PC-3 (cell line): ENCODE data around the gene ANTKMT. TPM values are rescaled to one million over a fixed set of nuclear protein-coding genes. Genes with fewer than 3 reads are reported as not detected.

Experiments
- ATAC-seq: fragments of 200-7000 bp; cut with Tn5 transposase; 2 replicates; pipeline ENCODE4 v1.9.1; 2020; ENCODE audit warnings: mild to moderate bottlenecking, moderate library complexity
- BruUV-seq: library from RNA; stranded (reverse); fragments of 400-500 nt; replicated peaks from 2 replicates; lab custom pipeline; 2021; lab: Mats Ljungman, UMichigan
- CTCF ChIA-PET: fragments of 300-600 bp; sonication (Branson Sonifier 250); formaldehyde crosslinking; loops from one replicate; lab custom pipeline; 2022; ENCODE audit warnings: antibody characterized with exemption; lab: Charles Lee
- POLR2A ChIA-PET: fragments of 300-600 bp; sonication (Branson Sonifier 250); formaldehyde crosslinking; loops from one replicate; lab custom pipeline; 2022; ENCODE audit warnings: antibody characterized with exemption; ENCODE audit not compliant: unreplicated experiment; lab: Charles Lee
- DNase-seq: peaks from one replicate; pipeline ENCODE4 v3.0.0-alpha.2; 2015
- H2AFZ ChIP-seq: fragments of 300-600 bp; sonication (generic); 2 replicates; pipeline ENCODE4 v1.6.0; 2016; ENCODE audit warnings: antibody characterized with exemption, low read length
- H3F3A ChIP-seq: fragments of 300-600 bp; sonication (generic); one replicate; pipeline ENCODE4 v1.6.0; 2017; ENCODE audit warnings: antibody characterized with exemption, low read length, control low read depth, mild to moderate bottlenecking; ENCODE audit not compliant: unreplicated experiment
- H3K27ac ChIP-seq: fragments of 300-600 bp; sonication (generic); 2 replicates; pipeline ENCODE4 v1.5.1; 2016; ENCODE audit warnings: mild to moderate bottlenecking, low read length
- H3K27me3 ChIP-seq: fragments of 300-600 bp; sonication (generic); 2 replicates; pipeline ENCODE4 v1.6.1; 2016; ENCODE audit warnings: low read length, mixed read lengths
- H3K36me3 ChIP-seq: fragments of 300-600 bp; sonication (generic); 2 replicates; pipeline ENCODE4 v1.6.1; 2016; ENCODE audit warnings: low read depth, mixed run types, low read length, mixed read lengths
- H3K4me1 ChIP-seq: fragments of 300-600 bp; sonication (generic); 2 replicates; pipeline ENCODE4 v1.5.1; 2016; ENCODE audit warnings: low read length; ENCODE audit not compliant: insufficient read depth
- H3K4me2 ChIP-seq: fragments of 300-600 bp; sonication (generic); 2 replicates; pipeline ENCODE4 v1.6.0; 2016; ENCODE audit warnings: low read length
- H3K4me3 ChIP-seq: fragments of 300-600 bp; sonication (generic); 2 replicates; pipeline ENCODE4 v1.5.1; 2016; ENCODE audit warnings: mild to moderate bottlenecking, low read length, mixed read lengths
- H3K79me2 ChIP-seq: fragments of 300-600 bp; sonication (generic); 2 replicates; pipeline ENCODE4 v1.6.1; 2017; ENCODE audit warnings: low read length, mixed read lengths
- H3K9ac ChIP-seq: fragments of 300-600 bp; sonication (generic); 2 replicates; pipeline ENCODE4 v1.6.0; 2016; ENCODE audit warnings: mild to moderate bottlenecking, low read length
- H3K9me2 ChIP-seq: fragments of 300-600 bp; sonication (generic); replicated peaks from 2 replicates; pipeline ENCODE4 v1.6.1; 2016; ENCODE audit warnings: mixed run types, low read length, mixed read lengths
- H3K9me3 ChIP-seq: fragments of 300-600 bp; sonication (generic); 2 replicates; pipeline ENCODE4 v1.6.1; 2016; ENCODE audit warnings: low read length, mixed read lengths
- H4K20me1 ChIP-seq: fragments of 300-600 bp; sonication (generic); 2 replicates; pipeline ENCODE4 v1.6.1; 2016; ENCODE audit warnings: low read length, mixed read lengths
- EZH2 ChIP-seq: fragments of 300-600 bp; sonication (generic); IDR thresholded peaks from one replicate; pipeline ENCODE4 v1.6.1; 2017; ENCODE audit warnings: antibody characterized with exemption, mild to moderate bottlenecking, low read length; ENCODE audit not compliant: unreplicated experiment
- EZH2phosphoT487 ChIP-seq: fragments of 300-600 bp; sonication (generic); IDR thresholded peaks from 2 replicates; pipeline ENCODE4 v1.6.1; 2018; ENCODE audit warnings: mild to moderate bottlenecking, antibody characterized with exemption, low read length, borderline replicate concordance
- intact Hi-C: fragments of 100-400 bp; cut with micrococcal nuclease; formaldehyde crosslinking; loops from 2 replicates; pipeline ENCODE4 v1.9.0; 2023
- total RNA-seq: library from RNA; depleted of rRNA; stranded (reverse); fragments of >200 nt; gene quantifications from 2 replicates; pipeline ENCODE4 v1.2.3, GENCODE V29; 2014
- TF ChIP-seq, protein P1 (sequence below): fragments of 300-600 bp; sonication (generic); conservative IDR thresholded peaks from 2 replicates; pipeline ENCODE4 v1.5.1; 2017; ENCODE audit warnings: antibody characterized with exemption, low read depth, mild to moderate bottlenecking, low read length

ANTKMT gene
- total RNA-seq, 1 experiment from 2014 or later, result 77.3 TPM

GRCh38 chr16:728131-728889 lies 7.4 kb downstream of the ANTKMT start:
- ChIA-PET POLR2A (interaction anchor here (0.6 to 0.8 kb wide), 5 partner anchors 15 to 651 kb away, joined by 3 to 6 read pairs (median 3); no protein-coding TSS in a partner anchor), CTCF (interaction anchor here (0.5 to 1.3 kb wide), 4 partner anchors 12 to 329 kb away, joined by 3 to 12 read pairs (median 4); no protein-coding TSS in a partner anchor)
- intact Hi-C loops, result no loop called here
- no peaks in the 10 kb centered on the region for H3K9me2 ChIP-seq
- peaks cover 8% of the 10 kb centered on the region; the same call in 1 of the 2 replicates for H3K4me1 ChIP-seq
- H3K27ac ChIP-seq, result no peak overlapping the region
- peak; percentile 85 for DNase-seq
- BruUV-seq, result no TSS peak
- H3F3A ChIP-seq, result peaks cover 3% of the 10 kb centered on the region
- no peaks in the 10 kb centered on the region for H3K9me3 ChIP-seq
- H4K20me1 ChIP-seq, result no peaks in the 10 kb centered on the region
- no peak overlapping the region for H3K9ac ChIP-seq
- H2AFZ ChIP-seq, result peak overlapping the region; percentile 48; the same call in 1 of the 2 replicates
- peak overlapping the region; percentile 84 for H3K4me2 ChIP-seq
- ATAC-seq, result peak; percentile 47
- peak overlapping the region; percentile 66 for H3K4me3 ChIP-seq
- 0 out of 2 replicates have a peak, but pooled peaks cover 9% of the 10 kb centered on the region for H3K79me2 ChIP-seq
- no peaks in the 10 kb centered on the region; the same call in 1 of the 2 replicates for H3K36me3 ChIP-seq
- peak; percentile 75 for TF ChIP-seq EZH2phosphoT487
- TF ChIP-seq, protein P1, sequence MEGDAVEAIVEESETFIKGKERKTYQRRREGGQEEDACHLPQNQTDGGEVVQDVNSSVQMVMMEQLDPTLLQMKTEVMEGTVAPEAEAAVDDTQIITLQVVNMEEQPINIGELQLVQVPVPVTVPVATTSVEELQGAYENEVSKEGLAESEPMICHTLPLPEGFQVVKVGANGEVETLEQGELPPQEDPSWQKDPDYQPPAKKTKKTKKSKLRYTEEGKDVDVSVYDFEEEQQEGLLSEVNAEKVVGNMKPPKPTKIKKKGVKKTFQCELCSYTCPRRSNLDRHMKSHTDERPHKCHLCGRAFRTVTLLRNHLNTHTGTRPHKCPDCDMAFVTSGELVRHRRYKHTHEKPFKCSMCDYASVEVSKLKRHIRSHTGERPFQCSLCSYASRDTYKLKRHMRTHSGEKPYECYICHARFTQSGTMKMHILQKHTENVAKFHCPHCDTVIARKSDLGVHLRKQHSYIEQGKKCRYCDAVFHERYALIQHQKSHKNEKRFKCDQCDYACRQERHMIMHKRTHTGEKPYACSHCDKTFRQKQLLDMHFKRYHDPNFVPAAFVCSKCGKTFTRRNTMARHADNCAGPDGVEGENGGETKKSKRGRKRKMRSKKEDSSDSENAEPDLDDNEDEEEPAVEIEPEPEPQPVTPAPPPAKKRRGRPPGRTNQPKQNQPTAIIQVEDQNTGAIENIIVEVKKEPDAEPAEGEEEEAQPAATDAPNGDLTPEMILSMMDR, result no peak
- no peak for TF ChIP-seq EZH2
- no peaks in the 10 kb centered on the region for H3K27me3 ChIP-seq

DNA sequence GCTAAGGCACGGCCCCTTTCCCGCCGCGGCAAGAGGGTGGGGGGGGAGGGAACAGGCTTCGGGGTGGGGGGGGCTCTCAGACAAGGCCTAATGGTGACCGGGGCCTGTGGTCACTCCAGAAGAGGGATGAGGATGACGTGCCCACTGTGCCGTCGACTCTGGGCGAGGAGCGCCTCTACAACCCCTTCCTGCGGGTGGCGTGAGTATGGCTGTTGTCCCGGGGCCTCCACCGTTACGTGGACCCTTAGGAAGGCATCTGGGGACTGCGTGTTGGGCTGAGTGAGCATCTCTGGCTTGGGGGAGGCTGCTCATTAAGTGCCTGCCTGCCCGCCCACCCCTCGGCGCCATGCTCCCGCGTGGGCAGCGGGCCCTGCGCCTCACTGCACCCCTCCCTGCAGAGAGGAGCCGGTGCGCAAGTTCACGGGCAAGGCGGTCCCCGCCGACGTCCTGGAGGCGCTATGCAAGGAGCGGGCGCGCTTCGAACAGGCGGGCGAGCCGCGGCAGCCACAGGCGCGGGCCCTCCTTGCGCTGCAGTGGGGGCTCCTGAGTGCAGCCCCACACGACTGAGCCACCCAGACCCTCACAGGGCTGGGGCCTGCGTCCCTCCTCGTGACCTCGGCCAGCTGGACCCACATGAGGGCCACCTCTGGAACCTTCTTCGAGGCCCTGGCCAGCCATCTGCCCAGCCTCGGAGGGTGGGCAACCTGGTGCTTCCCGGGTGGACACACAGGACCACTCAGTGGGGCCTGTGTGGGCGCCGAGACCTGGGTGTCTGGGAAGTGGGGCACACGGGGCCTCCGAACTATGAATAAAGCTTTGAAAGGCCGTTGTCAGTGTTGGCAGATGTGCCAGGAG lies 8.2 kb downstream of the ANTKMT start:
- Histone ChIP-seq H3F3A (peaks cover 3% of the 10 kb centered on the region), H3K9ac (no peak overlapping the region), H3K4me2 (peak overlapping the region; percentile 84), H3K27ac (no peak overlapping the region), H3K9me2 (no peaks in the 10 kb centered on the region), H3K4me3 (peak overlapping the region; percentile 66), H2AFZ (no peak overlapping the region), H3K36me3 (no peaks in the 10 kb centered on the region; the same call in 1 of the 2 replicates), H3K4me1 (peaks cover 8% of the 10 kb centered on the region; the same call in 1 of the 2 replicates), H4K20me1 (no peaks in the 10 kb centered on the region), H3K79me2 (0 out of 2 replicates have a peak, but pooled peaks cover 9% of the 10 kb centered on the region), H3K9me3 (no peaks in the 10 kb centered on the region), H3K27me3 (no peaks in the 10 kb centered on the region)
- intact Hi-C loops, result no loop called here
- ATAC-seq, result peak; percentile 0; the same call in 1 of the 2 replicates
- DNase-seq, result no peak
- TF ChIP-seq, protein P1, result no peak
- no peak for TF ChIP-seq EZH2phosphoT487
- TF ChIP-seq EZH2, result no peak
- POLR2A ChIA-PET, result no interaction called here
- CTCF ChIA-PET, result interaction anchor here (0.7 to 1.3 kb wide), 2 partner anchors 14 to 16 kb away, joined by 5 to 12 read pairs; no protein-coding TSS in a partner anchor
- BruUV-seq, result no TSS peak
